Kasumi-1 (cell line): ENCODE results near the gene SOD1.

Experiments used
- DNase-seq, 2 experiments: peaks; one replicate each; lab custom pipeline; 2025; lab: John Stamatoyannopoulos, UW

SOD1 gene

GRCh38 chr21:31682620-31683019 lies 23.1 kb downstream of the SOD1 start:
- DNase-seq: no peak

GRCh38 chr21:31683029-31683428 lies 23.5 kb downstream of the SOD1 start:
- DNase-seq: no peak

- no peak for DNase-seq
These were observed 25.4 kb downstream of the SOD1 start for GRCh38 chr21:31684918-31685317.

- no peak for DNase-seq
These were observed 26.9 kb downstream of the SOD1 start for GRCh38 chr21:31686272-31686915.

GRCh38 chr21:31687108-31687507 lies 27.6 kb downstream of the SOD1 start:
- DNase-seq: no peak

GRCh38 chr21:31688603-31689368 lies 29.3 kb downstream of the SOD1 start:
- DNase-seq: no peak

- DNase-seq: no peak
These were observed 33.7 kb downstream of the SOD1 start for GRCh38 chr21:31693222-31693621.

GRCh38 chr21:31696424-31696823 lies 36.9 kb downstream of the SOD1 start:
- no peak for DNase-seq

GRCh38 chr21:31698461-31698860 lies 39.0 kb downstream of the SOD1 start:
- DNase-seq: no peak

GRCh38 chr21:31700040-31700439 lies 40.5 kb downstream of the SOD1 start:
- DNase-seq: no peak

- DNase-seq: no peak
These were observed 47.1 kb downstream of the SOD1 start for GRCh38 chr21:31706562-31706961.

GRCh38 chr21:31707499-31707898 lies 48.0 kb downstream of the SOD1 start:
- DNase-seq: no peak

- DNase-seq: no peak
These were observed 49.0 kb downstream of the SOD1 start for GRCh38 chr21:31708541-31708940.

- DNase-seq: no peak
These were observed 51.1 kb downstream of the SOD1 start for GRCh38 chr21:31710586-31710985.

GRCh38 chr21:31711326-31711725 lies 51.8 kb downstream of the SOD1 start:
- DNase-seq: no peak

- no peak for DNase-seq
These were observed 52.3 kb downstream of the SOD1 start for GRCh38 chr21:31711745-31712285.

GRCh38 chr21:31713115-31713514 lies 53.6 kb downstream of the SOD1 start:
- DNase-seq: no peak

GRCh38 chr21:31713973-31714740 lies 54.7 kb downstream of the SOD1 start:
- no peak for DNase-seq

GRCh38 chr21:31714741-31715365 lies 55.4 kb downstream of the SOD1 start:
- DNase-seq: no peak

- DNase-seq: no peak
These were observed 56.6 kb downstream of the SOD1 start for GRCh38 chr21:31716106-31716505.
